ENCODE results near the gene PSMD5.

PSMD5 gene

GRCh38 chr9:120842685-120843485 lies at the start of gene PSMD5:
Gene PSMD5, minus strand, starts transcription at chr9:120842922. Its CDS starts 13 bp downstream, at chr9:120842909.
- peak; percentile 97 to 98 for DNase-seq

- DNase-seq: no peak
Measured at GRCh38 chr9:120891884-120892747, 49.4 kb upstream of the PSMD5 start.

- DNase-seq: no peak
Measured at GRCh38 chr9:120891245-120891883, 48.6 kb upstream of the PSMD5 start.

- DNase-seq: no peak
Measured at GRCh38 chr9:120890320-120891244, 47.9 kb upstream of the PSMD5 start.

GRCh38 chr9:120889606-120890271 lies 47.0 kb upstream of the PSMD5 start:
- DNase-seq: no peak

GRCh38 chr9:120888626-120889025 lies 45.9 kb upstream of the PSMD5 start:
- DNase-seq: no peak

- DNase-seq: no peak
Measured at GRCh38 chr9:120886490-120886967, 43.8 kb upstream of the PSMD5 start.

- DNase-seq: no peak
Measured at GRCh38 chr9:120885958-120886357, 43.2 kb upstream of the PSMD5 start.

- no peak for DNase-seq
Measured at GRCh38 chr9:120885457-120885856, 42.7 kb upstream of the PSMD5 start.

GRCh38 chr9:120883608-120883996 lies 40.9 kb upstream of the PSMD5 start:
- DNase-seq: no peak

GRCh38 chr9:120882935-120883607 lies 40.3 kb upstream of the PSMD5 start:
- no peak for DNase-seq

GRCh38 chr9:120879446-120879845 lies 36.7 kb upstream of the PSMD5 start:
- no peak for DNase-seq

GRCh38 chr9:120878188-120879130 lies 35.7 kb upstream of the PSMD5 start:
- DNase-seq: no peak

GRCh38 chr9:120877276-120878034 lies 34.7 kb upstream of the PSMD5 start:
- DNase-seq: peak; percentile 78 to 80

GRCh38 chr9:120876842-120877240 lies 34.1 kb upstream of the PSMD5 start, which contains the start of gene PHF19:
Gene PHF19, minus strand, starts transcription at chr9:120877188. Its CDS starts 2,447 bp downstream, at chr9:120874741.
- no peak for DNase-seq

- DNase-seq: peak; percentile 74 to 80
Measured at GRCh38 chr9:120875954-120876841, 33.5 kb upstream of the PSMD5 start.

GRCh38 chr9:120875643-120875953 lies 32.9 kb upstream of the PSMD5 start:
- no peak for DNase-seq

- DNase-seq: no peak
Measured at GRCh38 chr9:120875195-120875565, 32.5 kb upstream of the PSMD5 start.
